H1 (cell line): ENCODE measurements around the gene NBPF3. TPM values are rescaled to one million over a fixed set of nuclear protein-coding genes. Genes with fewer than 3 reads are reported as not detected.
A peak's percentile ranks its signal among the peaks of the same experiment; 100 is the strongest.

Experiments
- CTCF ChIA-PET: fragments of 300-600 bp; sonication (Branson Sonifier 250); formaldehyde crosslinking; loops from one replicate; lab custom pipeline; 2021; ENCODE audit not compliant: partially characterized antibody; lab: Charles Lee
- POLR2A ChIA-PET: fragments of 300-600 bp; sonication (Branson Sonifier 250); formaldehyde crosslinking; loops from one replicate; lab custom pipeline; 2021; ENCODE audit warnings: inconsistent platforms; ENCODE audit not compliant: partially characterized antibody; lab: Charles Lee
- DNase-seq, 2 experiments: peaks; one replicate each; pipeline versions ENCODE4 v3.0.0 to v3.0.0-alpha.2; 2010 to 2022; ENCODE audit warnings: low spot score in 2 of 2, low read depth in 1 of 2, mixed read lengths in 1 of 2
- FAIRE-seq: peaks from 2 replicates; lab custom pipeline; 2011; peaks lifted over from hg19 to GRCh38; lab: Jason Lieb, UNC
- H2AFZ ChIP-seq: 2 replicates; pipeline ENCODE4 v1.8.1; 2012; ENCODE audit warnings: low read length, inconsistent platforms
- H2AK5ac ChIP-seq: 2 replicates; pipeline ENCODE4 v1.6.1; 2013; ENCODE audit warnings: low read depth, low read length
- H2BK120ac ChIP-seq: replicated peaks from 2 replicates; pipeline ENCODE3; 2013; ENCODE audit warnings: low read depth, low read length, inconsistent platforms
- H2BK12ac ChIP-seq: 2 replicates; pipeline ENCODE4 v1.6.1; 2013; ENCODE audit warnings: low read depth, low read length
- H2BK15ac ChIP-seq: 2 replicates; pipeline ENCODE4 v1.6.1; 2013; ENCODE audit warnings: low read length
- H2BK20ac ChIP-seq: 2 replicates; pipeline ENCODE4 v1.6.1; 2013; ENCODE audit warnings: low read length
- H2BK5ac ChIP-seq: 2 replicates; pipeline ENCODE4 v1.6.1; 2013; ENCODE audit warnings: low read depth, low read length
- H3K14ac ChIP-seq: 2 replicates; pipeline ENCODE4 v1.6.1; 2013; ENCODE audit warnings: inconsistent platforms; ENCODE audit not compliant: insufficient read length
- H3K18ac ChIP-seq: 2 replicates; pipeline ENCODE4 v1.6.1; 2013; ENCODE audit warnings: low read length; ENCODE audit errors: extremely low read depth
- H3K23ac ChIP-seq: 2 replicates; pipeline ENCODE4 v1.6.1; 2013; ENCODE audit warnings: inconsistent platforms; ENCODE audit not compliant: insufficient read length
- H3K23me2 ChIP-seq: 2 replicates; pipeline ENCODE4 v1.6.1; 2013; ENCODE audit warnings: low read depth, low read length
- H3K27ac ChIP-seq: 2 replicates; pipeline ENCODE4 v1.6.1; 2011; ENCODE audit warnings: low read depth, low read length, inconsistent platforms
- H3K27me3 ChIP-seq, 4 experiments: replicated peaks in 1 of 4; 1 replicate in 1 of 4; 2 replicates in 3 of 4; pipeline versions ENCODE4 v1.6.1 to v1.8.1; 2011 to 2013; ENCODE audit warnings: low read length in 3 of 4, mild to moderate bottlenecking in 3 of 4, inconsistent platforms in 2 of 4, mixed read lengths in 2 of 4, moderate library complexity in 1 of 4; ENCODE audit not compliant: control insufficient read depth in 3 of 4, insufficient read depth in 3 of 4; ENCODE audit errors: extremely low read depth in 1 of 4
- H3K36me3 ChIP-seq, 4 experiments: 2 replicates each; pipeline versions ENCODE4 v1.6.1 to v1.8.1; 2011 to 2013; ENCODE audit warnings: mild to moderate bottlenecking in 4 of 4, low read length in 3 of 4, moderate library complexity in 2 of 4, control low read depth in 1 of 4, inconsistent platforms in 1 of 4; ENCODE audit not compliant: insufficient read depth in 4 of 4, control insufficient read depth in 2 of 4
- H3K4ac ChIP-seq: replicated peaks from 2 replicates; pipeline ENCODE3; 2013; ENCODE audit warnings: low read length, low read depth, mixed read lengths, inconsistent platforms; ENCODE audit not compliant: insufficient read length
- H3K4me1 ChIP-seq, 4 experiments: replicated peaks in 1 of 4; 1 replicate in 1 of 4; 2 replicates in 3 of 4; pipeline versions ENCODE4 v1.6.1 to v1.8.1; 2011 to 2013; ENCODE audit warnings: low read length in 3 of 4, inconsistent platforms in 2 of 4, mixed read lengths in 1 of 4; ENCODE audit not compliant: insufficient read depth in 4 of 4, control insufficient read depth in 3 of 4
- H3K4me2 ChIP-seq, 2 experiments: 2 replicates each; pipeline versions ENCODE4 v1.6.1 to v1.8.1; 2011 to 2013; ENCODE audit warnings: low read depth in 2 of 2, low read length in 2 of 2, control low read depth in 1 of 2, inconsistent platforms in 1 of 2, mild to moderate bottlenecking in 1 of 2; ENCODE audit not compliant: insufficient read depth in 1 of 2
- H3K4me3 ChIP-seq, 4 experiments: fragments of 200-600, 300-600 bp in 1 of 4; sonication (generic), shearing (Covaris generic), sonication (Bioruptor Twin) in 1 of 4; 2 replicates each; pipeline versions ENCODE4 v1.5.1 to v1.8.1; 2011 to 2016; ENCODE audit warnings: low read length in 4 of 4, low read depth in 3 of 4, control low read depth in 2 of 4, inconsistent platforms in 2 of 4, mild to moderate bottlenecking in 2 of 4, mixed read lengths in 1 of 4, moderate library complexity in 1 of 4; ENCODE audit not compliant: insufficient read depth in 2 of 4; ENCODE audit errors: extremely low read depth in 1 of 4
- H3K56ac ChIP-seq: replicated peaks from 2 replicates; pipeline ENCODE3; 2013; ENCODE audit warnings: low read depth, mild to moderate bottlenecking, mixed read lengths, low read length, inconsistent platforms; ENCODE audit not compliant: insufficient read length
- H3K79me1 ChIP-seq: 2 replicates; pipeline ENCODE4 v1.6.1; 2013; ENCODE audit warnings: low read depth, low read length, control low read depth
- H3K79me2 ChIP-seq, 2 experiments: 2 replicates each; pipeline versions ENCODE4 v1.6.1 to v1.8.1; 2012 to 2013; ENCODE audit warnings: low read length in 2 of 2, mild to moderate bottlenecking in 2 of 2, inconsistent platforms in 1 of 2; ENCODE audit not compliant: insufficient read depth in 2 of 2, control insufficient read depth in 1 of 2
- H3K9ac ChIP-seq, 4 experiments: replicated peaks in 1 of 4; 1 replicate in 1 of 4; 2 replicates in 3 of 4; pipeline versions ENCODE4 v1.6.1 to v1.8.1; 2011 to 2013; ENCODE audit warnings: low read depth in 3 of 4, low read length in 3 of 4, control low read depth in 2 of 4, mild to moderate bottlenecking in 2 of 4, moderate library complexity in 2 of 4, inconsistent platforms in 1 of 4; ENCODE audit errors: extremely low read depth in 1 of 4
- H3K9me3 ChIP-seq, 2 experiments: 2 replicates each; pipeline versions ENCODE4 v1.6.1 to v1.8.1; 2012 to 2013; ENCODE audit warnings: mild to moderate bottlenecking in 2 of 2, moderate library complexity in 2 of 2, control low read depth in 1 of 2, inconsistent platforms in 1 of 2, low read depth in 1 of 2, low read length in 1 of 2, mixed read lengths in 1 of 2; ENCODE audit not compliant: insufficient read depth in 2 of 2
- H4K20me1 ChIP-seq, 2 experiments: replicated peaks in 1 of 2; 2 replicates each; pipeline versions ENCODE3 to v1.8.1; 2011 to 2013; ENCODE audit warnings: inconsistent platforms in 2 of 2, low read length in 2 of 2, mild to moderate bottlenecking in 1 of 2; ENCODE audit not compliant: insufficient read depth in 2 of 2, control insufficient read depth in 1 of 2
- H4K5ac ChIP-seq: 2 replicates; pipeline ENCODE4 v1.6.1; 2013; ENCODE audit warnings: low read length, low read depth, mixed read lengths, inconsistent platforms; ENCODE audit not compliant: insufficient read length
- H4K8ac ChIP-seq: 2 replicates; pipeline ENCODE4 v1.8.0; 2013; ENCODE audit warnings: mild to moderate bottlenecking, moderate library complexity, low read length, inconsistent platforms; ENCODE audit not compliant: insufficient read depth; ENCODE audit errors: extremely low read depth
- H4K91ac ChIP-seq: replicated peaks from 2 replicates; pipeline ENCODE3; 2013; ENCODE audit warnings: low read length, mixed read lengths, inconsistent platforms; ENCODE audit not compliant: insufficient read length
- BACH1 ChIP-seq: IDR thresholded peaks from 2 replicates; pipeline ENCODE4 v1.6.1; 2012; ENCODE audit warnings: low read length, improper control_type of control experiment
- CTBP2 ChIP-seq: IDR thresholded peaks from 2 replicates; pipeline ENCODE4 v1.7.0; 2011; ENCODE audit warnings: borderline replicate concordance, mild to moderate bottlenecking, moderate library complexity, mixed read lengths, low read length; ENCODE audit not compliant: insufficient read depth, insufficient read length
- EGR1 ChIP-seq: IDR thresholded peaks from 2 replicates; pipeline ENCODE4 v1.6.1; 2011; ENCODE audit warnings: low read depth, low read length, borderline replicate concordance
- EP300 ChIP-seq, 2 experiments: IDR thresholded peaks; 1 replicate in 1 of 2; 2 replicates in 1 of 2; pipeline ENCODE4 v1.6.1; 2011 to 2012; ENCODE audit warnings: low read depth in 2 of 2, low read length in 2 of 2, mild to moderate bottlenecking in 2 of 2, borderline replicate concordance in 1 of 2, inconsistent platforms in 1 of 2, moderate library complexity in 1 of 2
- HDAC6 ChIP-seq: IDR thresholded peaks from one replicate; pipeline ENCODE4 v1.7.1; 2012; ENCODE audit warnings: low read depth, mild to moderate bottlenecking, inconsistent platforms, low read length, moderate library complexity
- KDM1A ChIP-seq: fragments of 200-600, 300-600 bp; sonication (generic); IDR thresholded peaks from 2 replicates; pipeline ENCODE4 v1.7.1; 2016; ENCODE audit warnings: mild to moderate bottlenecking, low read length, borderline replicate concordance
- RNF2 ChIP-seq: fragments of 200-900, 300-1000 bp; sonication (generic); IDR thresholded peaks from 2 replicates; pipeline ENCODE4 v1.7.1; 2016; ENCODE audit warnings: borderline replicate concordance, low read depth, mild to moderate bottlenecking, antibody characterized with exemption, low read length; ENCODE audit not compliant: poor library complexity, severe bottlenecking; ENCODE audit errors: missing control alignments
- SIN3A ChIP-seq, 2 experiments: IDR thresholded peaks in 1 of 2; conservative IDR thresholded peaks in 1 of 2; 2 replicates each; pipeline ENCODE4 v1.6.1; 2011 to 2012; ENCODE audit warnings: low read length in 2 of 2, improper control_type of control experiment in 1 of 2, low read depth in 1 of 2, mild to moderate bottlenecking in 1 of 2
- TAF1 ChIP-seq: IDR thresholded peaks from 2 replicates; pipeline ENCODE4 v1.6.1; 2011; ENCODE audit warnings: mild to moderate bottlenecking, low read depth, low read length
- WGBS, 2 experiments: shearing (Covaris generic) in 1 of 2; methylation state at CpG; one replicate each; pipeline versions ENCODE4 v1.1.6 to v1.1.7; 2013 to 2015; ENCODE audit warnings: low lambda C conversion rate in 2 of 2, mixed read lengths in 2 of 2, inconsistent platforms in 1 of 2, low coverage in 1 of 2, missing lambda C conversion rate in 1 of 2; ENCODE audit not compliant: insufficient replicate concordance in 2 of 2, insufficient coverage in 1 of 2, insufficient read length in 1 of 2; ENCODE audit errors: extremely low coverage in 1 of 2, missing lambda C conversion rate in 1 of 2; 5-methylcytosine and 5-hydroxymethylcytosine counted together
- polyA plus RNA-seq, 7 experiments: library from polyadenylated mRNA; depleted of rRNA in 3 of 7; stranded (reverse) in 5 of 7; unstranded in 2 of 7; fragments of >200 nt in 5 of 7; fragments of 200-250 nt in 2 of 7; gene quantifications; 1 replicate in 5 of 7; 2 replicates in 1 of 7; 4 replicates in 1 of 7; pipeline versions ENCODE4 v1.2.1 to v1.2.3, GENCODE V29; 2011 to 2013; ENCODE audit warnings: missing spikeins in 2 of 7, mixed read lengths in 2 of 7
- total RNA-seq: library from RNA; stranded (reverse); fragmentation: NEBNext Ultra II Directional; extraction: Animal tissue kit (Norgen Biotek cat#: 25700); gene quantifications from 2 replicates; pipeline ENCODE4 v1.2.1, GENCODE V29; 2021

Gene NBPF3
- total and polyA plus RNA-seq, 2 of the 8 experiments (the other 6 are each of a cell fraction or from before 2014, with no cell fraction given), result 3.8 to 4.3 TPM

DNA sequence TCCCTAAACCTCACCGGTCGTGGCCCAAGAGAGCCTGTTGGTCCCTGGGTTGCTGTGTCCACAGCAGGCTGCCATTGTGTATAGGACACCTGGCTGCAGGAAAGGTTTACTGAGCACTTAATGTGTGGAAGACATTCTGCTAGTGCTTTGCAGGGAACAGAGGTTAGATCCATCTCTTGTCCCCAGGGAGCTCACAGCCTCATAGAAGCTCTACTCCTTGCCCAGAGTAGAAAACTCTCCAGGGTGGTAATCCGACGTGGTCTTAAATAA is 52.4 kb downstream of the NBPF3 start:
- no peak overlapping the region for H2AK5ac ChIP-seq
- no peaks in the 10 kb centered on the region; a peak in 1 of 7 replicates for H3K27me3 ChIP-seq
- no peaks in the 10 kb centered on the region; the same call in 1 of the 2 replicates for H3K23me2 ChIP-seq
- no peak overlapping the region for H3K4ac ChIP-seq
- no peaks in the 10 kb centered on the region for H3K9me3 ChIP-seq
- H3K9ac ChIP-seq, result no peak overlapping the region
- FAIRE-seq (no peak), DNase-seq (no peak)
- ChIA-PET POLR2A (no interaction called here), CTCF (interaction anchor here (0.9 to 5.7 kb wide), 5 partner anchors 23 to 123 kb away, joined by 3 to 72 read pairs (median 4); no protein-coding TSS in a partner anchor)
- no peak overlapping the region for H3K14ac ChIP-seq
- H2BK120ac ChIP-seq, result no peak overlapping the region
- H3K27ac ChIP-seq, result no peak overlapping the region
- H3K4me3 ChIP-seq, result no peak overlapping the region
- TF ChIP-seq RNF2 (no peak), HDAC6 (no peak), SIN3A (conservative IDR thresholded peaks at IDR 0.05 in 1 of 2, IDR thresholded peaks at IDR 0.05 in 1 of 2; ENCODE audit: low read depth in 1 of 2, low read length in 2 of 2) (no peak), EGR1 (no peak), CTBP2 (no peak), EP300 (IDR thresholded peaks at IDR 0.05; ENCODE audit: borderline replicate concordance in 1 of 2, low read depth in 2 of 2, low read length in 2 of 2) (no peak), KDM1A (no peak), BACH1 (no peak), TAF1 (no peak)
- H4K91ac ChIP-seq, result no peak overlapping the region
- H2BK12ac ChIP-seq, result no peak overlapping the region
- H3K79me2 ChIP-seq, result no peaks in the 10 kb centered on the region
- H3K79me1 ChIP-seq, result no peaks in the 10 kb centered on the region
- peaks cover 5 to 11% (median 7%) of the 10 kb centered on the region in 4 experiments; a peak in 5 of 7 replicates for H3K4me1 ChIP-seq
- H2AFZ ChIP-seq, result 0 out of 2 replicates have a peak overlapping the region, but pooled peaks have one; percentile 27
- no peak overlapping the region for H4K5ac ChIP-seq
- H4K8ac ChIP-seq, result no peak overlapping the region
- no peaks in the 10 kb centered on the region for H4K20me1 ChIP-seq
- no peaks in the 10 kb centered on the region for H3K36me3 ChIP-seq
- no peak overlapping the region for H2BK20ac ChIP-seq
- H3K56ac ChIP-seq, result no peak overlapping the region
- H3K23ac ChIP-seq, result no peak overlapping the region
- H2BK15ac ChIP-seq, result peak overlapping the region; percentile 6; the same call in 1 of the 2 replicates
- H3K4me2 ChIP-seq, result peak overlapping the region in 1 of 2 experiments; percentile 30; a peak in 1 of 4 replicates
- H2BK5ac ChIP-seq, result no peak overlapping the region
- H3K18ac ChIP-seq, result no peak overlapping the region
- 72% methylated on average over 4 of the region's 4 CpGs; no CpG with 5 or more reads in 1 of the 2 experiments for WGBS, 2 experiments
